Tibial nerve (tissue), 4 donors: ENCODE measurements around the gene TLE3.
"Not testable (repeated sequence)": the region's sequence is repeated elsewhere in the genome, so short reads cannot be mapped to it uniquely, and the experiment has no call there.

Source experiments
- EP300 ChIP-seq, 2 donors: sonication (generic); formaldehyde crosslinking; IDR thresholded peaks; one replicate each; pipeline ENCODE4 v1.6.1; 2017; ENCODE audit warnings: antibody characterized with exemption in 2 of 2, mild to moderate bottlenecking in 1 of 2
- TF ChIP-seq, protein P1 (sequence below), 5 experiments: fragments of 200-600 bp in 3 of 5; fragments of 450-650 bp in 2 of 5; sonication (generic) in 3 of 5; IDR thresholded peaks; one replicate each; pipeline ENCODE4 v1.5.1; 2016 to 2019; ENCODE audit warnings: antibody characterized with exemption in 5 of 5, mild to moderate bottlenecking in 3 of 5, moderate library complexity in 2 of 5

- TF ChIP-seq, protein P1, sequence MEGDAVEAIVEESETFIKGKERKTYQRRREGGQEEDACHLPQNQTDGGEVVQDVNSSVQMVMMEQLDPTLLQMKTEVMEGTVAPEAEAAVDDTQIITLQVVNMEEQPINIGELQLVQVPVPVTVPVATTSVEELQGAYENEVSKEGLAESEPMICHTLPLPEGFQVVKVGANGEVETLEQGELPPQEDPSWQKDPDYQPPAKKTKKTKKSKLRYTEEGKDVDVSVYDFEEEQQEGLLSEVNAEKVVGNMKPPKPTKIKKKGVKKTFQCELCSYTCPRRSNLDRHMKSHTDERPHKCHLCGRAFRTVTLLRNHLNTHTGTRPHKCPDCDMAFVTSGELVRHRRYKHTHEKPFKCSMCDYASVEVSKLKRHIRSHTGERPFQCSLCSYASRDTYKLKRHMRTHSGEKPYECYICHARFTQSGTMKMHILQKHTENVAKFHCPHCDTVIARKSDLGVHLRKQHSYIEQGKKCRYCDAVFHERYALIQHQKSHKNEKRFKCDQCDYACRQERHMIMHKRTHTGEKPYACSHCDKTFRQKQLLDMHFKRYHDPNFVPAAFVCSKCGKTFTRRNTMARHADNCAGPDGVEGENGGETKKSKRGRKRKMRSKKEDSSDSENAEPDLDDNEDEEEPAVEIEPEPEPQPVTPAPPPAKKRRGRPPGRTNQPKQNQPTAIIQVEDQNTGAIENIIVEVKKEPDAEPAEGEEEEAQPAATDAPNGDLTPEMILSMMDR (IDR thresholded peaks at IDR 0.05): not testable (repeated sequence)
- TF ChIP-seq EP300 (IDR thresholded peaks at IDR 0.05): not testable (repeated sequence)
These were observed 15.0 kb upstream of the TLE3 start for GRCh38 chr15:70112572-70113303.
